H1 (cell line): Measurements from ENCODE around the gene GNB5. TPM values are rescaled to one million over a fixed set of nuclear protein-coding genes. Genes with fewer than 3 reads are reported as not detected.

Experiments used
- CTCF ChIA-PET: fragments of 300-600 bp; sonication (Branson Sonifier 250); formaldehyde crosslinking; loops from one replicate; lab custom pipeline; 2021; ENCODE audit not compliant: partially characterized antibody; lab: Charles Lee
- POLR2A ChIA-PET: fragments of 300-600 bp; sonication (Branson Sonifier 250); formaldehyde crosslinking; loops from one replicate; lab custom pipeline; 2021; ENCODE audit warnings: inconsistent platforms; ENCODE audit not compliant: partially characterized antibody; lab: Charles Lee
- DNase-seq, 2 experiments: peaks; one replicate each; pipeline versions ENCODE4 v3.0.0 to v3.0.0-alpha.2; 2010 to 2022; ENCODE audit warnings: low spot score in 2 of 2, low read depth in 1 of 2, mixed read lengths in 1 of 2
- FAIRE-seq: peaks from 2 replicates; lab custom pipeline; 2011; peaks lifted over from hg19 to GRCh38; lab: Jason Lieb, UNC
- H2AFZ ChIP-seq: 2 replicates; pipeline ENCODE4 v1.8.1; 2012; ENCODE audit warnings: low read length, inconsistent platforms
- H2AK5ac ChIP-seq: 2 replicates; pipeline ENCODE4 v1.6.1; 2013; ENCODE audit warnings: low read depth, low read length
- H2BK120ac ChIP-seq: replicated peaks from 2 replicates; pipeline ENCODE3; 2013; ENCODE audit warnings: low read depth, low read length, inconsistent platforms
- H2BK12ac ChIP-seq: 2 replicates; pipeline ENCODE4 v1.6.1; 2013; ENCODE audit warnings: low read depth, low read length
- H2BK15ac ChIP-seq: 2 replicates; pipeline ENCODE4 v1.6.1; 2013; ENCODE audit warnings: low read length
- H2BK20ac ChIP-seq: 2 replicates; pipeline ENCODE4 v1.6.1; 2013; ENCODE audit warnings: low read length
- H2BK5ac ChIP-seq: 2 replicates; pipeline ENCODE4 v1.6.1; 2013; ENCODE audit warnings: low read depth, low read length
- H3K14ac ChIP-seq: 2 replicates; pipeline ENCODE4 v1.6.1; 2013; ENCODE audit warnings: inconsistent platforms; ENCODE audit not compliant: insufficient read length
- H3K18ac ChIP-seq: 2 replicates; pipeline ENCODE4 v1.6.1; 2013; ENCODE audit warnings: low read length; ENCODE audit errors: extremely low read depth
- H3K23ac ChIP-seq: 2 replicates; pipeline ENCODE4 v1.6.1; 2013; ENCODE audit warnings: inconsistent platforms; ENCODE audit not compliant: insufficient read length
- H3K23me2 ChIP-seq: 2 replicates; pipeline ENCODE4 v1.6.1; 2013; ENCODE audit warnings: low read depth, low read length
- H3K27ac ChIP-seq: 2 replicates; pipeline ENCODE4 v1.6.1; 2011; ENCODE audit warnings: low read depth, low read length, inconsistent platforms
- H3K27me3 ChIP-seq, 4 experiments: replicated peaks in 1 of 4; 1 replicate in 1 of 4; 2 replicates in 3 of 4; pipeline versions ENCODE4 v1.6.1 to v1.8.1; 2011 to 2013; ENCODE audit warnings: low read length in 3 of 4, mild to moderate bottlenecking in 3 of 4, inconsistent platforms in 2 of 4, mixed read lengths in 2 of 4, moderate library complexity in 1 of 4; ENCODE audit not compliant: control insufficient read depth in 3 of 4, insufficient read depth in 3 of 4; ENCODE audit errors: extremely low read depth in 1 of 4
- H3K36me3 ChIP-seq, 4 experiments: 2 replicates each; pipeline versions ENCODE4 v1.6.1 to v1.8.1; 2011 to 2013; ENCODE audit warnings: mild to moderate bottlenecking in 4 of 4, low read length in 3 of 4, moderate library complexity in 2 of 4, control low read depth in 1 of 4, inconsistent platforms in 1 of 4; ENCODE audit not compliant: insufficient read depth in 4 of 4, control insufficient read depth in 2 of 4
- H3K4ac ChIP-seq: replicated peaks from 2 replicates; pipeline ENCODE3; 2013; ENCODE audit warnings: low read length, low read depth, mixed read lengths, inconsistent platforms; ENCODE audit not compliant: insufficient read length
- H3K4me1 ChIP-seq, 4 experiments: replicated peaks in 1 of 4; 1 replicate in 1 of 4; 2 replicates in 3 of 4; pipeline versions ENCODE4 v1.6.1 to v1.8.1; 2011 to 2013; ENCODE audit warnings: low read length in 3 of 4, inconsistent platforms in 2 of 4, mixed read lengths in 1 of 4; ENCODE audit not compliant: insufficient read depth in 4 of 4, control insufficient read depth in 3 of 4
- H3K4me2 ChIP-seq, 2 experiments: 2 replicates each; pipeline versions ENCODE4 v1.6.1 to v1.8.1; 2011 to 2013; ENCODE audit warnings: low read depth in 2 of 2, low read length in 2 of 2, control low read depth in 1 of 2, inconsistent platforms in 1 of 2, mild to moderate bottlenecking in 1 of 2; ENCODE audit not compliant: insufficient read depth in 1 of 2
- H3K4me3 ChIP-seq, 4 experiments: fragments of 200-600, 300-600 bp in 1 of 4; sonication (generic), shearing (Covaris generic), sonication (Bioruptor Twin) in 1 of 4; 2 replicates each; pipeline versions ENCODE4 v1.5.1 to v1.8.1; 2011 to 2016; ENCODE audit warnings: low read length in 4 of 4, low read depth in 3 of 4, control low read depth in 2 of 4, inconsistent platforms in 2 of 4, mild to moderate bottlenecking in 2 of 4, mixed read lengths in 1 of 4, moderate library complexity in 1 of 4; ENCODE audit not compliant: insufficient read depth in 2 of 4; ENCODE audit errors: extremely low read depth in 1 of 4
- H3K56ac ChIP-seq: replicated peaks from 2 replicates; pipeline ENCODE3; 2013; ENCODE audit warnings: low read depth, mild to moderate bottlenecking, mixed read lengths, low read length, inconsistent platforms; ENCODE audit not compliant: insufficient read length
- H3K79me1 ChIP-seq: 2 replicates; pipeline ENCODE4 v1.6.1; 2013; ENCODE audit warnings: low read depth, low read length, control low read depth
- H3K79me2 ChIP-seq, 2 experiments: 2 replicates each; pipeline versions ENCODE4 v1.6.1 to v1.8.1; 2012 to 2013; ENCODE audit warnings: low read length in 2 of 2, mild to moderate bottlenecking in 2 of 2, inconsistent platforms in 1 of 2; ENCODE audit not compliant: insufficient read depth in 2 of 2, control insufficient read depth in 1 of 2
- H3K9ac ChIP-seq, 4 experiments: replicated peaks in 1 of 4; 1 replicate in 1 of 4; 2 replicates in 3 of 4; pipeline versions ENCODE4 v1.6.1 to v1.8.1; 2011 to 2013; ENCODE audit warnings: low read depth in 3 of 4, low read length in 3 of 4, control low read depth in 2 of 4, mild to moderate bottlenecking in 2 of 4, moderate library complexity in 2 of 4, inconsistent platforms in 1 of 4; ENCODE audit errors: extremely low read depth in 1 of 4
- H3K9me3 ChIP-seq, 2 experiments: 2 replicates each; pipeline versions ENCODE4 v1.6.1 to v1.8.1; 2012 to 2013; ENCODE audit warnings: mild to moderate bottlenecking in 2 of 2, moderate library complexity in 2 of 2, control low read depth in 1 of 2, inconsistent platforms in 1 of 2, low read depth in 1 of 2, low read length in 1 of 2, mixed read lengths in 1 of 2; ENCODE audit not compliant: insufficient read depth in 2 of 2
- H4K20me1 ChIP-seq, 2 experiments: replicated peaks in 1 of 2; 2 replicates each; pipeline versions ENCODE3 to v1.8.1; 2011 to 2013; ENCODE audit warnings: inconsistent platforms in 2 of 2, low read length in 2 of 2, mild to moderate bottlenecking in 1 of 2; ENCODE audit not compliant: insufficient read depth in 2 of 2, control insufficient read depth in 1 of 2
- H4K5ac ChIP-seq: 2 replicates; pipeline ENCODE4 v1.6.1; 2013; ENCODE audit warnings: low read length, low read depth, mixed read lengths, inconsistent platforms; ENCODE audit not compliant: insufficient read length
- H4K8ac ChIP-seq: 2 replicates; pipeline ENCODE4 v1.8.0; 2013; ENCODE audit warnings: mild to moderate bottlenecking, moderate library complexity, low read length, inconsistent platforms; ENCODE audit not compliant: insufficient read depth; ENCODE audit errors: extremely low read depth
- H4K91ac ChIP-seq: replicated peaks from 2 replicates; pipeline ENCODE3; 2013; ENCODE audit warnings: low read length, mixed read lengths, inconsistent platforms; ENCODE audit not compliant: insufficient read length
- JUND ChIP-seq: IDR thresholded peaks from 2 replicates; pipeline ENCODE4 v1.6.1; 2011; ENCODE audit warnings: mild to moderate bottlenecking, improper control_type of control experiment, low read length
- POLR2AphosphoS5 ChIP-seq: IDR thresholded peaks from 2 replicates; pipeline ENCODE4 v1.6.1; 2011; ENCODE audit warnings: low read depth, low read length
- POU5F1 ChIP-seq: IDR thresholded peaks from 2 replicates; pipeline ENCODE4 v1.6.1; 2011; ENCODE audit warnings: low read depth, mild to moderate bottlenecking, low read length, moderate library complexity
- SIN3A ChIP-seq, 2 experiments: IDR thresholded peaks in 1 of 2; conservative IDR thresholded peaks in 1 of 2; 2 replicates each; pipeline ENCODE4 v1.6.1; 2011 to 2012; ENCODE audit warnings: low read length in 2 of 2, improper control_type of control experiment in 1 of 2, low read depth in 1 of 2, mild to moderate bottlenecking in 1 of 2
- SP1 ChIP-seq: IDR thresholded peaks from 2 replicates; pipeline ENCODE4 v1.6.1; 2011; ENCODE audit warnings: low read depth, low read length
- TAF1 ChIP-seq: IDR thresholded peaks from 2 replicates; pipeline ENCODE4 v1.6.1; 2011; ENCODE audit warnings: mild to moderate bottlenecking, low read depth, low read length
- TEAD4 ChIP-seq: IDR thresholded peaks from 2 replicates; pipeline ENCODE4 v1.6.1; 2012; ENCODE audit warnings: low read depth, low read length, inconsistent platforms, mixed read lengths
- YY1 ChIP-seq: IDR thresholded peaks from 2 replicates; pipeline ENCODE4 v1.6.1; 2011; ENCODE audit warnings: low read depth, mild to moderate bottlenecking, low read length
- ZNF274 ChIP-seq: IDR thresholded peaks from 2 replicates; pipeline ENCODE4 v1.7.0; 2012; ENCODE audit warnings: low read length, borderline replicate concordance; ENCODE audit errors: extremely low read depth
- WGBS, 2 experiments: shearing (Covaris generic) in 1 of 2; methylation state at CpG; one replicate each; pipeline versions ENCODE4 v1.1.6 to v1.1.7; 2013 to 2015; ENCODE audit warnings: low lambda C conversion rate in 2 of 2, mixed read lengths in 2 of 2, inconsistent platforms in 1 of 2, low coverage in 1 of 2, missing lambda C conversion rate in 1 of 2; ENCODE audit not compliant: insufficient replicate concordance in 2 of 2, insufficient coverage in 1 of 2, insufficient read length in 1 of 2; ENCODE audit errors: extremely low coverage in 1 of 2, missing lambda C conversion rate in 1 of 2; 5-methylcytosine and 5-hydroxymethylcytosine counted together
- polyA plus RNA-seq, 7 experiments: library from polyadenylated mRNA; depleted of rRNA in 3 of 7; stranded (reverse) in 5 of 7; unstranded in 2 of 7; fragments of >200 nt in 5 of 7; fragments of 200-250 nt in 2 of 7; gene quantifications; 1 replicate in 5 of 7; 2 replicates in 1 of 7; 4 replicates in 1 of 7; pipeline versions ENCODE4 v1.2.1 to v1.2.3, GENCODE V29; 2011 to 2013; ENCODE audit warnings: missing spikeins in 2 of 7, mixed read lengths in 2 of 7
- total RNA-seq: library from RNA; stranded (reverse); fragmentation: NEBNext Ultra II Directional; extraction: Animal tissue kit (Norgen Biotek cat#: 25700); gene quantifications from 2 replicates; pipeline ENCODE4 v1.2.1, GENCODE V29; 2021

Gene GNB5
- total and polyA plus RNA-seq, 2 of the 8 experiments (the other 6 are each of a cell fraction or from before 2014, with no cell fraction given) = 21.7 to 42.5 TPM

- no peak for DNase-seq
- Histone ChIP-seq H3K79me2 (no peaks in the 10 kb centered on the region), H2BK15ac (no peak overlapping the region), H3K36me3 (no peaks in the 10 kb centered on the region), H2AK5ac (no peak overlapping the region), H3K23me2 (no peaks in the 10 kb centered on the region; the same call in 1 of the 2 replicates), H3K27ac (no peak overlapping the region), H2BK20ac (no peak overlapping the region), H2AFZ (no peak overlapping the region), H4K20me1 (no peaks in the 10 kb centered on the region), H3K4ac (no peak overlapping the region), H3K56ac (no peak overlapping the region), H3K79me1 (no peaks in the 10 kb centered on the region), H4K5ac (no peak overlapping the region), H2BK120ac (no peak overlapping the region), H2BK5ac (no peak overlapping the region), H4K91ac (no peak overlapping the region), H4K8ac (no peak overlapping the region), H3K27me3 (no peaks in the 10 kb centered on the region), H3K23ac (no peak overlapping the region), H3K18ac (no peak overlapping the region), H3K14ac (no peak overlapping the region), H3K4me2 (no peak overlapping the region)
- FAIRE-seq = no peak
- CTCF ChIA-PET = interaction anchor here (1.0 to 2.3 kb wide), 4 partner anchors 10 to 96 kb away, joined by 3 to 8 read pairs (median 5); no protein-coding TSS in a partner anchor
- 93% methylated on average over 15 of the region's 15 CpGs; no CpG with 5 or more reads in 1 of the 2 experiments for WGBS, 2 experiments
- TF ChIP-seq JUND (no peak), TAF1 (no peak), SP1 (no peak), TEAD4 (no peak), POU5F1 (no peak), ZNF274 (no peak), YY1 (no peak), SIN3A (conservative IDR thresholded peaks at IDR 0.05 in 1 of 2, IDR thresholded peaks at IDR 0.05 in 1 of 2; ENCODE audit: low read depth in 1 of 2, low read length in 2 of 2) (no peak), POLR2AphosphoS5 (no peak)
- TF ChIP-seq, all 59 proteins: peak for 0
- H2BK12ac ChIP-seq = no peak overlapping the region
- no peaks in the 10 kb centered on the region for H3K4me1 ChIP-seq
- no peak overlapping the region for H3K9ac ChIP-seq
- H3K4me3 ChIP-seq = no peak overlapping the region
- POLR2A ChIA-PET = no interaction called here
- no peaks in the 10 kb centered on the region for H3K9me3 ChIP-seq
Measured at GRCh38 chr15:52099651-52100272, 91.4 kb downstream of the GNB5 start.
